GM10248 (cell line): Measurements from ENCODE around the gene TAMALIN.
A peak's percentile ranks its signal among the peaks of the same experiment; 100 is the strongest.

Experiments
- CTCF ChIA-PET: fragments of 300-600 bp; sonication (Branson Sonifier 250); formaldehyde crosslinking; extraction: SDS; loops from one replicate; lab custom pipeline; 2021; ENCODE audit warnings: antibody characterized with exemption; lab: Yijun Ruan, JAX
- POLR2A ChIA-PET: fragments of 350-650 bp; sonication (Branson Sonifier 250); formaldehyde crosslinking; extraction: SDS; loops from one replicate; lab custom pipeline; 2020; ENCODE audit warnings: antibody characterized with exemption; lab: Yijun Ruan, JAX
- DNase-seq: peaks from one replicate; pipeline ENCODE4 v3.0.0; 2012; ENCODE audit errors: extremely low spot score
- TF ChIP-seq, protein P1 (sequence below): IDR thresholded peaks from 2 replicates; pipeline ENCODE4 v1.5.1; 2012; ENCODE audit warnings: mild to moderate bottlenecking, low read depth; ENCODE audit errors: extremely low read depth, missing control alignments, control extremely low read depth

Gene TAMALIN

GRCh38 chr12:52038447-52038846, 31.7 kb downstream of the TAMALIN start:
- ChIA-PET CTCF (interaction anchor here (1.1 to 33.0 kb wide), 4 partner anchors 15 to 78 kb away, joined by 3 to 1220 read pairs (median 88); partner anchors contain the start of genes ATG101, NR4A1 and SMIM41), POLR2A (interaction anchor here (1.8 kb wide), 1 partner anchor 12 kb away, joined by 8 read pairs; the partner anchor contains the start of gene NR4A1)
- TF ChIP-seq, protein P1, sequence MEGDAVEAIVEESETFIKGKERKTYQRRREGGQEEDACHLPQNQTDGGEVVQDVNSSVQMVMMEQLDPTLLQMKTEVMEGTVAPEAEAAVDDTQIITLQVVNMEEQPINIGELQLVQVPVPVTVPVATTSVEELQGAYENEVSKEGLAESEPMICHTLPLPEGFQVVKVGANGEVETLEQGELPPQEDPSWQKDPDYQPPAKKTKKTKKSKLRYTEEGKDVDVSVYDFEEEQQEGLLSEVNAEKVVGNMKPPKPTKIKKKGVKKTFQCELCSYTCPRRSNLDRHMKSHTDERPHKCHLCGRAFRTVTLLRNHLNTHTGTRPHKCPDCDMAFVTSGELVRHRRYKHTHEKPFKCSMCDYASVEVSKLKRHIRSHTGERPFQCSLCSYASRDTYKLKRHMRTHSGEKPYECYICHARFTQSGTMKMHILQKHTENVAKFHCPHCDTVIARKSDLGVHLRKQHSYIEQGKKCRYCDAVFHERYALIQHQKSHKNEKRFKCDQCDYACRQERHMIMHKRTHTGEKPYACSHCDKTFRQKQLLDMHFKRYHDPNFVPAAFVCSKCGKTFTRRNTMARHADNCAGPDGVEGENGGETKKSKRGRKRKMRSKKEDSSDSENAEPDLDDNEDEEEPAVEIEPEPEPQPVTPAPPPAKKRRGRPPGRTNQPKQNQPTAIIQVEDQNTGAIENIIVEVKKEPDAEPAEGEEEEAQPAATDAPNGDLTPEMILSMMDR: no peak
- DNase-seq: no peak

DNA sequence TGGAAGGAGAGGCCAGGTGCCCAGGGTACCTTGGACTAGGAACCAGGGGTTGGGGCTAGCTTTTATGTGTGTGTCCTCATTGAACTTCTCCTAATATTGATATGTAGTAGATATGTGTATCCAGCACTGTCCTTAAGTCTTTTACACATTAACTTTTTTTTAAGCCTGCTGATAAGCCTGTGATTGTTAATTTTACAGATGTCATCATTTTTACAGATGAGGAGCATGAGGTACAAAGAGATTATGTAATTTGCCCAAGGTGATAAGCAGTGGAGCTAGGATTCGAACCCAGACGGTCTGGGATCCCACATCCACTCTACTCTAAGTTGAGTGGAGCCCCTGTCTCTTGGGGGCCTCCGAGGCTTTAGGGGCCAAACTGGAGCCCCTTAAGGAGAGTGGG, 34.3 kb downstream of the TAMALIN start:
- ChIA-PET POLR2A (interaction anchor here (2.4 kb wide), 1 partner anchor 10 kb away, joined by 10 read pairs; the partner anchor contains the start of gene NR4A1), CTCF (interaction anchor here (1.1 to 33.0 kb wide), 3 partner anchors 8 to 30 kb away, joined by 5 to 1220 read pairs (median 172); partner anchors contain the start of genes ATG101, NR4A1 and SMIM41)
- TF ChIP-seq, protein P1: no peak
- no peak for DNase-seq

GRCh38 chr12:52041695-52042123, 35.0 kb downstream of the TAMALIN start:
- TF ChIP-seq, protein P1: peak; percentile 34
- ChIA-PET POLR2A (interaction anchor here (0.5 to 2.4 kb wide), 3 partner anchors 10 to 310 kb away, joined by 3 to 10 read pairs (median 4); partner anchors contain the start of gene NR4A1), CTCF (interaction anchor here (13.7 to 33.0 kb wide), 2 partner anchors 18 to 29 kb away, joined by 172 to 1220 read pairs; partner anchors contain the start of genes ATG101, NR4A1 and SMIM41)
- DNase-seq: peak; percentile 65

- TF ChIP-seq, protein P1: no peak
- ChIA-PET CTCF (interaction anchor here (7.2 to 33.0 kb wide), 2 partner anchors 16 to 28 kb away, joined by 108 to 1220 read pairs; partner anchors contain the start of genes ATG101, NR4A1 and SMIM41), POLR2A (interaction anchor here (0.6 to 2.4 kb wide), 2 partner anchors 9 to 1134 kb away, joined by 3 to 10 read pairs; partner anchors contain the start of gene NR4A1)
- no peak for DNase-seq
These were observed 36.1 kb downstream of the TAMALIN start for GRCh38 chr12:52042706-52043385.

DNA sequence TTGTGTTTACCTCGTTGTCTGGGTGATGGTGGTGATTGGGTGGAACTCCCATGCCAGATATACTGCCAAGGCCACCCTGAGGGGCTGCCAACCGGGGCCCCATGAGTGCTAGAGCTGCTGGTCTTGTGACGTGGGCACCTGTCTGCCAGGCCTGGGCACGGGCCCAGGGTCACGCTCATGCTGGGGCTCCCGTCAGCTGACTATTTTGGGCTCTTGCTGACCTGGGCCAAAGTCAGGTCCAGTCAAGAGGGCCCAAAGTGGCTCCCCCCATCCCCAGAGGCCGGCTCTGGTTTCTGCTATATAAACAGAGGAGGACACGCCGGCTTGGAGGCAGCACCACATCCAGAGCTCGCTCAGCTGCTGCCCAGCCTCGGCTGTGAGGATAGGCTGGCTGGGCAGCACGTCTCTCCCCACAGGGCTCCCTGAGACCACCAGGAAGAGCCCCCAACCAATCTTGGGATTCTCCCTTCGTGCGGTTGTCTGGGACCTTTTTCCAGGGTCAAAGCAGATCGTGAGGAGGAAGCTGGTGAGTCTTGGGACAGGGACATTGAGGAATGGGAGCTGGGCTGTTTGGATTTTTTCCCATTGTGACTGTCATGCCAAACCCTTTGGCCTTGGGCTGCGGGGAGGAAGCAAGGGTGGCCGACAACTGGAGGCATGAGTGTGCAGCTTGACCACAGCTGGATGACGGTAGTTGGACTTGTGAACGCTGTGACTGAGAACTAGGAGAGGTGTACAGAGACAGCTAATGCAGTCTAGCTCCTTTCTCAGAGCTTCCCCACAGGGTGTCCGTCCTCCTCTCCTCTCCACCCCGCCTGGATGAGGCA, 36.9 kb downstream of the TAMALIN start:
- POLR2A ChIA-PET: interaction anchor here (0.6 kb wide), 1 partner anchor 1133 kb away, joined by 3 read pairs; no protein-coding TSS in a partner anchor
- TF ChIP-seq, protein P1: no peak
- CTCF ChIA-PET: interaction anchor here (1.1 to 33.0 kb wide), 3 partner anchors 17 to 27 kb away, joined by 4 to 1220 read pairs (median 108); partner anchors contain the start of genes ATG101, NR4A1 and SMIM41
- no peak for DNase-seq
